ENCODE data around the gene ATXN2L. TPM values are rescaled to one million over a fixed set of nuclear protein-coding genes. Genes with fewer than 3 reads are reported as not detected.
A peak's percentile ranks its signal among the peaks of the same experiment; 100 is the strongest.

The ATXN2L gene
- total and polyA plus RNA-seq, 2 of the 13 experiments (the other 11 are each of a cell fraction or from before 2014, with no cell fraction given) = 40.8 to 55.1 TPM

DNA sequence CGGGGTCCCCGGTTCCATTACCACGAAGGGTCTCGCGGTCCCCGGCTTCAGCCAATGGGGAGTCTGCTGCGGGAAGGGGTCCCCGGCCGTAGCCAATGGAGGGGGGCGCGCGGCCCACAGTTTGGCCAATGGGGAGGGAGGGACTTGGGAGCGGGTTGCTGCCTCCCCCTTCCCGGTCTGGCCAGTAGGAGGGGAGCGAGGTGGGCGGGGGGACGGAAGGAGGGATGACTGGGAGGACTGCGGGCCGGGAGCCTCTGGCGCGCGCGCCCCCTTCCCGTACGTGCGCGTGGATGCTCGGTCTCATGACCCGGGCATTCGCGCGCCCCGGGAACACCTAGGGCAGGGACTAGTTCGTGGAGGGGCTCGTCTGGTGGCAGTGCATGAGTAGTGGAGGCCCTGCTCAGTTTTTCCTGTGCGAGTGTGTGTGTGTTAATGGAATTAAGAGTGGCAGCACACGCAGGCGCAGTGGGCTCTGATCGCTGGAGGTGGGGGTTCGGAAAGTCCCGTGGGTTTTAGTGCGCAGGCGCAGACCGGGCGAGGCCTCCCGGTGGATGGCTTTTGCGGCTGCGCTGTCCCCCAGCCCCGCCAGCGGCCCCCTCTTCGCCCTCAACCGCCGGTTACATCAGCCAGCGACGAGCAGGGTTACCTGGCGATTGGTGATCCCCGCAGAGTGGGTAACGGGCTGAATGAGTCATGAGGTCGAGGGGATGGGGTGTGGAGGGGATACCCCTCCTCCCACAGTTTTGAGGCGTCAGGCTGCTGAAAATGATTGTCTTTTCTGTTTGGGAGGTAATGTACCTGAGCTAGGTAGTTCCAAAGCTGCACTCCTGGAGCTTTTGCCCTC lies 1.3 kb downstream of the ATXN2L start (continued):
- TF ChIP-seq ZNF12 (CRISPR knock-in tag; IDR thresholded peaks at IDR 0.05) (peak; percentile 45; the same call in 1 of the 2 replicates), ZBTB1 (CRISPR knock-in tag; IDR thresholded peaks at IDR 0.05; ENCODE audit: borderline replicate concordance) (no peak), SMYD3 (CRISPR knock-in tag; IDR thresholded peaks at IDR 0.05) (peak; percentile 78; the same call in 1 of the 2 replicates), ZSCAN25 (CRISPR knock-in tag; IDR thresholded peaks at IDR 0.05) (peak; percentile 76), CBX5 (CRISPR knock-in tag; IDR thresholded peaks at IDR 0.05; ENCODE audit: borderline replicate concordance) (no peak; the same call in 1 of the 2 replicates), ZNF766 (CRISPR knock-in tag; IDR thresholded peaks at IDR 0.05; ENCODE audit: borderline replicate concordance) (0 out of 2 replicates have a peak, but pooled peaks have one; percentile 38), NR3C1 (CRISPR knock-in tag; IDR thresholded peaks at IDR 0.05) (no peak), ZNF709 (CRISPR knock-in tag; IDR thresholded peaks at IDR 0.05) (peak; percentile 49; the same call in 1 of the 2 replicates)
- TF ChIP-seq, protein P1, sequence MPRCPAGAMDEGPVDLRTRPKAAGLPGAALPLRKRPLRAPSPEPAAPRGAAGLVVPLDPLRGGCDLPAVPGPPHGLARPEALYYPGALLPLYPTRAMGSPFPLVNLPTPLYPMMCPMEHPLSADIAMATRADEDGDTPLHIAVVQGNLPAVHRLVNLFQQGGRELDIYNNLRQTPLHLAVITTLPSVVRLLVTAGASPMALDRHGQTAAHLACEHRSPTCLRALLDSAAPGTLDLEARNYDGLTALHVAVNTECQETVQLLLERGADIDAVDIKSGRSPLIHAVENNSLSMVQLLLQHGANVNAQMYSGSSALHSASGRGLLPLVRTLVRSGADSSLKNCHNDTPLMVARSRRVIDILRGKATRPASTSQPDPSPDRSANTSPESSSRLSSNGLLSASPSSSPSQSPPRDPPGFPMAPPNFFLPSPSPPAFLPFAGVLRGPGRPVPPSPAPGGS (CRISPR knock-in tag; IDR thresholded peaks at IDR 0.05) = no peak; the same call in 1 of the 2 replicates

DNA sequence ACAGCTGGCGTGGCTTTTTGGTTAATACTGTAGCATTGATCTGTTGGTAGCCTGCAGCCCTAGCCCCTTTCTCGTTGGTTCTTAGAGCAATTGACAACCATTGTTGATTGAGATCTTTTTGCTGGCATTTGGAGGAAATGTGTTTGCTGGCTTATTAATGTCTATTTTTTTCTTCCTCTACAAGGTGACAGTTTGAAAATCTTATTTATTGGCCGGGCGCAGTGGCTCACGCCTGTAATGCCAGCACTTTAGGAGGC lies 1.8 kb downstream of the ATXN2L start:
- ATAC-seq = no peak
- H3K79me2 ChIP-seq (ENCODE audit: insufficient read depth, low read length) = peaks cover 52% of the 10 kb centered on the region
- H3K27me3 ChIP-seq (ENCODE audit: control insufficient read depth in 1 of 2, insufficient read depth in 2 of 2, low read length in 2 of 2) = no peaks in the 10 kb centered on the region; a peak in 1 of 5 replicates
- WGBS (ENCODE audit: low lambda C conversion rate) = 36% methylated on average over 5 of the region's 5 CpGs
- no peak for DNase-seq (ENCODE audit: low spot score)
- peaks cover 34% of the 10 kb centered on the region for H4K20me1 ChIP-seq (ENCODE audit: insufficient read depth, low read length)
- peaks cover 24 to 45% of the 10 kb centered on the region in 2 experiments for H3K36me3 ChIP-seq (replicated peaks in 1 of 2; ENCODE audit: control insufficient read depth in 1 of 2, insufficient read depth in 2 of 2, low read length in 2 of 2)
- peak overlapping the region; percentile 99 for H3K9ac ChIP-seq (ENCODE audit: insufficient read depth, low read depth, low read length)
- no peak overlapping the region for H2AFZ ChIP-seq (ENCODE audit: low read length)
- TSS peak; percentile 65 for BruUV-seq (replicated peaks)
- POLR2A ChIA-PET = interaction anchor here (0.7 to 5.8 kb wide), 5 partner anchors 13 to 124 kb away, joined by 3 to 85 read pairs (median 51); partner anchors contain the start of genes SH2B1 and TUFM
- peak overlapping the region; percentile 91 for H3K4me2 ChIP-seq (ENCODE audit: low read depth, low read length)
- intact Hi-C loops (cut with micrococcal nuclease; ENCODE audit: unreplicated experiment) = loop anchor here (2.0 to 5.0 kb wide), 2 partner anchors 22 to 113 kb away; partner anchors contain the start of gene TUFM
- H3K9me3 ChIP-seq (ENCODE audit: low read length) = no peaks in the 10 kb centered on the region
- CTCF ChIA-PET (ENCODE audit: low intra/inter-chr PET ratio, low total read pairs) = no interaction called here
- peak overlapping the region; percentile 77 to 99 (median 89) for H3K4me3 ChIP-seq (replicated peaks in 1 of 3; ENCODE audit: insufficient read depth in 1 of 3, low read depth in 2 of 3, low read length in 3 of 3)
- peak overlapping the region; percentile 97 for H3K27ac ChIP-seq (ENCODE audit: extremely low read length, insufficient read depth, low read length)
- H3K4me1 ChIP-seq (ENCODE audit: insufficient read depth, low read length) = peaks cover 51% of the 10 kb centered on the region
- FAIRE-seq = no peak
- in situ Hi-C loops (cut with HindIII; ENCODE audit: extremely low pct_ligation_motif_present, low pct_unique_long_range_greater_than_20kb) = no loop called here
- TF ChIP-seq ZNF724P (CRISPR knock-in tag; IDR thresholded peaks at IDR 0.05; ENCODE audit: borderline replicate concordance) (no peak), TEAD3 (CRISPR knock-in tag; optimal IDR thresholded peaks at IDR 0.05; ENCODE audit: borderline replicate concordance) (no peak), RORA (CRISPR knock-in tag; IDR thresholded peaks at IDR 0.05) (no peak), AHR (CRISPR knock-in tag; IDR thresholded peaks at IDR 0.05) (no peak), SOX5 (CRISPR knock-in tag; IDR thresholded peaks at IDR 0.05; ENCODE audit: borderline replicate concordance) (no peak), ZNF235 (CRISPR knock-in tag; IDR thresholded peaks at IDR 0.05; ENCODE audit: borderline replicate concordance) (no peak), MATR3 (CRISPR knock-in tag; IDR thresholded peaks at IDR 0.05) (no peak)
- TF ChIP-seq, protein P2, sequence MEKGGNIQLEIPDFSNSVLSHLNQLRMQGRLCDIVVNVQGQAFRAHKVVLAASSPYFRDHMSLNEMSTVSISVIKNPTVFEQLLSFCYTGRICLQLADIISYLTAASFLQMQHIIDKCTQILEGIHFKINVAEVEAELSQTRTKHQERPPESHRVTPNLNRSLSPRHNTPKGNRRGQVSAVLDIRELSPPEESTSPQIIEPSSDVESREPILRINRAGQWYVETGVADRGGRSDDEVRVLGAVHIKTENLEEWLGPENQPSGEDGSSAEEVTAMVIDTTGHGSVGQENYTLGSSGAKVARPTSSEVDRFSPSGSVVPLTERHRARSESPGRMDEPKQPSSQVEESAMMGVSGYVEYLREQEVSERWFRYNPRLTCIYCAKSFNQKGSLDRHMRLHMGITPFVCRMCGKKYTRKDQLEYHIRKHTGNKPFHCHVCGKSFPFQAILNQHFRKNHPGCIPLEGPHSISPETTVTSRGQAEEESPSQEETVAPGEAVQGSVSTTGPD (CRISPR knock-in tag; IDR thresholded peaks at IDR 0.05) = no peak
- TF ChIP-seq, protein P3, sequence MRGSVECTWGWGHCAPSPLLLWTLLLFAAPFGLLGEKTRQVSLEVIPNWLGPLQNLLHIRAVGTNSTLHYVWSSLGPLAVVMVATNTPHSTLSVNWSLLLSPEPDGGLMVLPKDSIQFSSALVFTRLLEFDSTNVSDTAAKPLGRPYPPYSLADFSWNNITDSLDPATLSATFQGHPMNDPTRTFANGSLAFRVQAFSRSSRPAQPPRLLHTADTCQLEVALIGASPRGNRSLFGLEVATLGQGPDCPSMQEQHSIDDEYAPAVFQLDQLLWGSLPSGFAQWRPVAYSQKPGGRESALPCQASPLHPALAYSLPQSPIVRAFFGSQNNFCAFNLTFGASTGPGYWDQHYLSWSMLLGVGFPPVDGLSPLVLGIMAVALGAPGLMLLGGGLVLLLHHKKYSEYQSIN (CRISPR knock-in tag; IDR thresholded peaks at IDR 0.05; ENCODE audit: borderline replicate concordance) = no peak
- TF ChIP-seq, protein P4, sequence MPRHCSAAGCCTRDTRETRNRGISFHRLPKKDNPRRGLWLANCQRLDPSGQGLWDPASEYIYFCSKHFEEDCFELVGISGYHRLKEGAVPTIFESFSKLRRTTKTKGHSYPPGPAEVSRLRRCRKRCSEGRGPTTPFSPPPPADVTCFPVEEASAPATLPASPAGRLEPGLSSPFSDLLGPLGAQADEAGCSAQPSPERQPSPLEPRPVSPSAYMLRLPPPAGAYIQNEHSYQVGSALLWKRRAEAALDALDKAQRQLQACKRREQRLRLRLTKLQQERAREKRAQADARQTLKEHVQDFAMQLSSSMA (CRISPR knock-in tag; IDR thresholded peaks at IDR 0.05) = 0 out of 2 replicates have a peak, but pooled peaks have one; percentile 19
